Lower leg skin (tissue), 3 donors: ENCODE measurements around the gene TMEM63A.

ENCODE experiments used
- CTCF ChIP-seq, 3 donors: fragments of 450-650 bp; IDR thresholded peaks; one replicate each; pipeline ENCODE4 v1.5.1; 2016; ENCODE audit warnings: antibody characterized with exemption in 3 of 3, mild to moderate bottlenecking in 3 of 3, moderate library complexity in 2 of 3
- POLR2A ChIP-seq, 2 donors: fragments of 450-650 bp; IDR thresholded peaks; one replicate each; pipeline ENCODE4 v1.6.1; 2016 to 2017; ENCODE audit warnings: antibody characterized with exemption in 2 of 2, mild to moderate bottlenecking in 1 of 2, moderate library complexity in 1 of 2

- TF ChIP-seq CTCF (IDR thresholded peaks at IDR 0.05) (no peak), POLR2A (IDR thresholded peaks at IDR 0.05) (no peak)
Measured at GRCh38 chr1:225860876-225861441, 21.2 kb downstream of the TMEM63A start.
